ENCODE data around the gene NCS1. TPM values are rescaled to one million over a fixed set of nuclear protein-coding genes. Genes with fewer than 3 reads are reported as not detected.

Gene NCS1
- 22.2 and 32.8 TPM in 2 replicates for total RNA-seq (ENCODE audit: low replicate concordance)
- long read RNA-seq, result 0 reads

- DNase-seq (ENCODE audit: extremely low spot score, unreplicated experiment), result peak; percentile 81
- Mint-ChIP-seq H3K4me1 (ENCODE audit: unreplicated experiment) (peaks cover 15% of the 10 kb centered on the region), H3K27me3 (peaks cover 6% of the 10 kb centered on the region), H3K9me3 (no peaks in the 10 kb centered on the region), H3K4me3 (peak within 1 kb of the TSS; percentile 89), H3K36me3 (no peaks in the 10 kb centered on the region), H3K27ac (peak within 1 kb of the TSS; percentile 70)
- TF ChIP-seq CTCF (conservative IDR thresholded peaks at IDR 0.05), result no peak
These were observed at the start of gene NCS1 for GRCh38 chr9:130172161-130172857. Gene NCS1, plus strand, starts transcription at chr9:130172404. Its CDS starts 260 bp downstream, at chr9:130172664.

GRCh38 chr9:130122456-130122855 is 49.7 kb upstream of the NCS1 start:
- TF ChIP-seq CTCF (conservative IDR thresholded peaks at IDR 0.05), result no peak
- DNase-seq (ENCODE audit: extremely low spot score, unreplicated experiment), result no peak
- no peak overlapping the region for H3K4me3 Mint-ChIP-seq
- H3K27ac Mint-ChIP-seq, result peak overlapping the region; percentile 32
- H3K27me3 Mint-ChIP-seq, result no peaks in the 10 kb centered on the region
- H3K4me1 Mint-ChIP-seq (ENCODE audit: unreplicated experiment), result peaks cover 27% of the 10 kb centered on the region
- no peaks in the 10 kb centered on the region for H3K9me3 Mint-ChIP-seq
- H3K36me3 Mint-ChIP-seq, result peaks cover 14% of the 10 kb centered on the region

GRCh38 chr9:130124085-130124860 is 47.9 kb upstream of the NCS1 start:
- no peak overlapping the region for H3K4me3 Mint-ChIP-seq
- DNase-seq (ENCODE audit: extremely low spot score, unreplicated experiment), result no peak
- no peaks in the 10 kb centered on the region for H3K9me3 Mint-ChIP-seq
- H3K4me1 Mint-ChIP-seq (ENCODE audit: unreplicated experiment), result peaks cover 36% of the 10 kb centered on the region
- H3K36me3 Mint-ChIP-seq, result peaks cover 21% of the 10 kb centered on the region
- no peak for TF ChIP-seq CTCF (conservative IDR thresholded peaks at IDR 0.05)
- H3K27ac Mint-ChIP-seq, result no peak overlapping the region
- H3K27me3 Mint-ChIP-seq, result no peaks in the 10 kb centered on the region

GRCh38 chr9:130126721-130127433 is 45.3 kb upstream of the NCS1 start:
- Mint-ChIP-seq H3K4me3 (peak overlapping the region; percentile 63), H3K4me1 (ENCODE audit: unreplicated experiment) (peaks cover 39% of the 10 kb centered on the region), H3K9me3 (no peaks in the 10 kb centered on the region), H3K27me3 (no peaks in the 10 kb centered on the region), H3K36me3 (peaks cover 21% of the 10 kb centered on the region), H3K27ac (peak overlapping the region; percentile 88)
- no peak for TF ChIP-seq CTCF (conservative IDR thresholded peaks at IDR 0.05)
- no peak for DNase-seq (ENCODE audit: extremely low spot score, unreplicated experiment)

GRCh38 chr9:130128251-130128650 is 44.0 kb upstream of the NCS1 start:
- no peaks in the 10 kb centered on the region for H3K27me3 Mint-ChIP-seq
- no peak for DNase-seq (ENCODE audit: extremely low spot score, unreplicated experiment)
- peaks cover 44% of the 10 kb centered on the region for H3K4me1 Mint-ChIP-seq (ENCODE audit: unreplicated experiment)
- peaks cover 25% of the 10 kb centered on the region for H3K36me3 Mint-ChIP-seq
- no peak for TF ChIP-seq CTCF (conservative IDR thresholded peaks at IDR 0.05)
- H3K9me3 Mint-ChIP-seq, result no peaks in the 10 kb centered on the region
- no peak overlapping the region for H3K4me3 Mint-ChIP-seq
- H3K27ac Mint-ChIP-seq, result peak overlapping the region; percentile 59
